ENCODE measurements around the gene C1QTNF9. TPM values are rescaled to one million over a fixed set of nuclear protein-coding genes. Genes with fewer than 3 reads are reported as not detected.

The C1QTNF9 gene
- total RNA-seq, 1 donor from 2014 or later: not detected

- Histone ChIP-seq H3K27me3 (no peaks in the 10 kb centered on the region), H3K36me3 (no peaks in the 10 kb centered on the region), H3K4me3 (peak overlapping the region; percentile 42 to 49), H3K9me3 (no peaks in the 10 kb centered on the region), H3K4me1 (peaks cover 35% of the 10 kb centered on the region), H3K27ac (peak overlapping the region; percentile 89)
- TF ChIP-seq CTCF (IDR thresholded peaks at IDR 0.05): no peak
- TF ChIP-seq POLR2A (IDR thresholded peaks at IDR 0.05): no peak
- TF ChIP-seq POLR2AphosphoS5 (IDR thresholded peaks at IDR 0.05; ENCODE audit: insufficient read depth in 1 of 2, low read depth in 1 of 2): no peak
- DNase-seq (ENCODE audit: extremely low spot score in 2 of 2): no peak
- intact Hi-C loops (cut with DNase I): no loop called here
Measured at GRCh38 chr13:24272452-24273161, 36.8 kb upstream of the C1QTNF9 start.

- peaks cover 28% of the 10 kb centered on the region for H3K4me1 ChIP-seq
Measured at GRCh38 chr13:24273926-24274325, 35.5 kb upstream of the C1QTNF9 start.

DNA sequence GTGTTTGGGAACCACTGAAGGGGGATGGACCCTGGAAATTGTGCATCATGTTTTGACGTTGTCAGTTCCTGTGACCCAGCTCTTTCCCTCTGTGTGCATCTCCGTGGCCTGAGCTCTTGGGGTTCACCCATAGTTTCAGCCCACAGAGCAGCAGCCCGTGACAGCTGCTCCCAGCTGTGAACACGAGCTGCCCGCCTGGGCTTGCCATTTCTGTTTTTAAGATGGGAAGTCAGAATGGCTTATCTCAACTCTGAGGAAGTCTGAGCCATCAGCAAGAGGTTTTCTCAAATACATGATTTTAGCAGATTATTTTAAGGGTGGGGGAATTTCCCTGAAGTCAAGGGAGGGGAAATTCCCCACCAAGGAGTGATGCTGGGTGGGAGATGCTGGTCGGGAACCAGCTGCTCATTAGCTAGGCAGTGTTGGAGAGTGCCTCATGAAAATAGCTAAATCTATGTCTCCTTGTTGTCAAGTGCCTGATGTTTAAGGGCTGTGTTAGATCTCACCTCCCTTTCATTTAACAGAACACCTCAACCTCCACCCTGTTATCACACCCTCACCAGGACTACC lies 34.8 kb upstream of the C1QTNF9 start:
- intact Hi-C loops (cut with DNase I): no loop called here
- TF ChIP-seq CTCF (IDR thresholded peaks at IDR 0.05): no peak
- TF ChIP-seq POLR2AphosphoS5 (IDR thresholded peaks at IDR 0.05; ENCODE audit: insufficient read depth in 1 of 2, low read depth in 1 of 2): no peak
- no peak for TF ChIP-seq POLR2A (IDR thresholded peaks at IDR 0.05)
- Histone ChIP-seq H3K27me3 (no peaks in the 10 kb centered on the region), H3K36me3 (no peaks in the 10 kb centered on the region), H3K27ac (peak overlapping the region; percentile 25), H3K9me3 (no peaks in the 10 kb centered on the region), H3K4me1 (peaks cover 28% of the 10 kb centered on the region), H3K4me3 (no peak overlapping the region)
- no peak for DNase-seq (ENCODE audit: extremely low spot score in 2 of 2)

More at GRCh38 chr13:24273926-24274325, 35.5 kb upstream of the C1QTNF9 start:
- no peaks in the 10 kb centered on the region for H3K36me3 ChIP-seq
- TF ChIP-seq CTCF (IDR thresholded peaks at IDR 0.05): no peak
- no peak for TF ChIP-seq POLR2A (IDR thresholded peaks at IDR 0.05)
- TF ChIP-seq POLR2AphosphoS5 (IDR thresholded peaks at IDR 0.05; ENCODE audit: insufficient read depth in 1 of 2, low read depth in 1 of 2): no peak
- peak overlapping the region; percentile 25 for H3K27ac ChIP-seq
- H3K27me3 ChIP-seq: no peaks in the 10 kb centered on the region
- no peaks in the 10 kb centered on the region for H3K9me3 ChIP-seq
- DNase-seq (ENCODE audit: extremely low spot score in 2 of 2): no peak
- intact Hi-C loops (cut with DNase I): no loop called here
- H3K4me3 ChIP-seq: no peak overlapping the region

DNA sequence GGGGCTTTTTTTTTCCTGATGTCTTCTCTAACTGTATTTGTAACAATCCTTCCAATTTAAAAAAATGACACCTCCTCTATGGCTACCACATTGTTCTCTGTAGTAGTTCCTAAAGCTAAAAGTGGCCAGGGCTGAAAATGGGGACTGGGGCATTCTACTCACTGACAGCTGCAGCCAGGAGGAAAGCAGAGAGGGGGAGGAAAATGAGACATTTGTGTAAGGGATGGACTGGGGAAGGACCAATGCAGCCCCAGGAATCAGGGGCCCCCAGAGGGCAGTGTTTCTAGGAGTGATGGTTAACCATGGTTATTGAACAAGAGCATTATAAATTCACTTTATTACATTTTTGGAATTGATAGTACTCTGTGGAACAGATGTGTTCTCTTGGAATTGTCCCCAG lies 34.3 kb upstream of the C1QTNF9 start:
- TF ChIP-seq POLR2A (IDR thresholded peaks at IDR 0.05) (no peak), POLR2AphosphoS5 (IDR thresholded peaks at IDR 0.05; ENCODE audit: insufficient read depth in 1 of 2, low read depth in 1 of 2) (no peak)
- Histone ChIP-seq H3K27ac (peak overlapping the region; percentile 25), H3K36me3 (no peaks in the 10 kb centered on the region), H3K4me1 (peaks cover 28% of the 10 kb centered on the region), H3K9me3 (no peaks in the 10 kb centered on the region), H3K27me3 (no peaks in the 10 kb centered on the region), H3K4me3 (no peak overlapping the region)
- intact Hi-C loops (cut with DNase I): no loop called here
- no peak for DNase-seq (ENCODE audit: extremely low spot score in 2 of 2)

DNA sequence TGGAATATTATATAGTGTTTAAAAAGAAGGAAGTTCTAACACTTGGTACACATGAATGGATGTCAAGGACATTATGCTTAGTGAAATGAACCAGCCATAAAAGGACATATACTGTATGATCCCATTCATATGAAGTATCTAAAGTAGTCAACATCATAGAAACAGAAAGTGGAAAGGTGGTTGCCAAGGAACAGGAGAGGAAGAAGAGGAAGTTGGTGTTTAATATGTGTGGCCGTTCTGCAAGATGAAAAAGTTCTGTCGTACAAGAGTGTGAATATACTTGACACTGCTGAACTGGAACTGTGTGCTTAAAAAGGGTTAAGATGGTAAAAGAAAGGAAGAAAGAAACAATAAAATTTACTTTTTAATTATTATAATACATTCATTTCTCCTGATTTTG lies 33.1 kb upstream of the C1QTNF9 start:
- Histone ChIP-seq H3K9me3 (no peaks in the 10 kb centered on the region), H3K27ac (no peak overlapping the region), H3K4me3 (no peak overlapping the region), H3K36me3 (no peaks in the 10 kb centered on the region), H3K4me1 (peaks cover 16% of the 10 kb centered on the region), H3K27me3 (no peaks in the 10 kb centered on the region)
- no peak for DNase-seq (ENCODE audit: extremely low spot score in 2 of 2)
- intact Hi-C loops (cut with DNase I): no loop called here
- TF ChIP-seq POLR2A (IDR thresholded peaks at IDR 0.05) (no peak), CTCF (IDR thresholded peaks at IDR 0.05) (no peak), POLR2AphosphoS5 (IDR thresholded peaks at IDR 0.05; ENCODE audit: insufficient read depth in 1 of 2, low read depth in 1 of 2) (no peak)
